Superior temporal gyrus (tissue), 1 donor: ENCODE data around the gene GLB1L2.

ENCODE experiments used
- DNase-seq: peaks from one replicate; pipeline ENCODE4 v3.0.0-alpha.2; 2016; ENCODE audit errors: extremely low spot score

The GLB1L2 gene

GRCh38 chr11:134386945-134387344 is 55.2 kb downstream of the GLB1L2 start:
- DNase-seq = no peak

DNA sequence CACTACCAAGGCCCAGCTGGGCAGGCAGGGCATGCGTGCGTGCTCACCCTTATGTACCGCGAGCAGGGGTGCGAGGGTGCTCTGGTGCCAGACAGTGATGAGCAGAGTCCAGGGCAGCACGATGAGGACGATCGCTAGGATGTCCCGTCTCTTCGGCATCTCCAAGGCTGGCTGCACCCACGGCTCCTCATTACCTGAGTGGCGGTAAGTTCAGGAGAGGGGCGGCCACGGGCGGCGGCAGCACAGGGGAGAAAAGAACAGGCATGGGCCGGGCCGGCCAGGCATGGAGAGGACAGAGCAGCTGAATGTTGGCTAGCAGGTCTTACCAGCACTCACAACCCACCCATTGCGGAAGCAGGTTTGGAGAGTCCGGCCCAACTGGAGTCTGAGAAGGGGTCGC is 55.7 kb downstream of the GLB1L2 start:
- no peak for DNase-seq

DNA sequence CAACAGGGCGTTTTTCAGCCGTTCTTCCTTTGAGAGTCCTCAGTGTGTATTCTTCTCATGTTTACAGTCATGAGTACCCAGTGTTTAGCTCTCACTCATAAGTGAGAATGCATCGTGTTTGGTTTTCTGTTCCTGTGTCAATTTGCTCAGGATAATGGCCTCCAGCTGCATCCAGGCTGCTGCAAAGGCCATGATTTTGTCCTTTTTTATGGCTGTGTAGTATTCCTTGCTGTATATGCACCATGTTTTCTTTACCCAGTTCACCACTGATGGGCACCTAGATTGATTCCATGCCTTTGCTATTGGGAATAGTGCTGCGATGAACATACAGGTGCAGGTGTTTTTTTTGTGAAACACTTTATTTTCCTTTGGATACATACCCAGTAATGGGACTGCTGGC is 56.8 kb downstream of the GLB1L2 start:
- no peak for DNase-seq

GRCh38 chr11:134389464-134390180 is 57.8 kb downstream of the GLB1L2 start:
- no peak for DNase-seq

GRCh38 chr11:134390706-134391569 is 59.1 kb downstream of the GLB1L2 start:
- DNase-seq = no peak

GRCh38 chr11:134391656-134392055 is 59.9 kb downstream of the GLB1L2 start:
- no peak for DNase-seq

DNA sequence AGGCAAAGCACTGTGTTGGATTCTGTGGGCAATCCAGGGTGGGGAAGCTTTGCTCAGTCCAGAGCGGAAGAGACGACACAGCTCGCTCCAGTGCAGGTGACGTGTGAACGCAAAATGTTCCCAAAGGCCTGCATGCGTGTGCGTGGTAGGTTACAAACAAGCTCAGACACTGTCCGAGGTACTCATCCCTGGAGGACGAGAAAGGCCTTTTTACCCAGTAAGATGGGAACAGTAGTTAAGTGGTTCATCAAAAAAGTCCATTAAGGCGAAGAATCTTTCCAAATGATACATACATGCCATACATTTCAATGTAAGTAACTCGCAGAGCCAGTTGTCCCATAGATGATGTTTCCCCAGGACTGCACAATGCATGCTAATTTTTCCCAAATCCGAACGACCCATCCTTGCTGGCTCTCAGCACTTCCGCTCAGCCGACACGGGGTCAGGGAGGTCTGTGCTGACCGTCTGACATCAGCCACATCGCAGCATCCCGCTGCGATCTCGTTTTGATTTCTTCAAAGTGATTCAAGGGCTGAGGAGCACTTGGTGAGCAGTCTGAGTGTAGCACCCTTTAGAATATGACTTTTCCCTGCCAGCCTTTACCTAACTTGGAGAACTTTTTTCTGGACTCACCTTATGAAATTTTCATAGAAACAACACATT is 61.3 kb downstream of the GLB1L2 start:
- no peak for DNase-seq

DNA sequence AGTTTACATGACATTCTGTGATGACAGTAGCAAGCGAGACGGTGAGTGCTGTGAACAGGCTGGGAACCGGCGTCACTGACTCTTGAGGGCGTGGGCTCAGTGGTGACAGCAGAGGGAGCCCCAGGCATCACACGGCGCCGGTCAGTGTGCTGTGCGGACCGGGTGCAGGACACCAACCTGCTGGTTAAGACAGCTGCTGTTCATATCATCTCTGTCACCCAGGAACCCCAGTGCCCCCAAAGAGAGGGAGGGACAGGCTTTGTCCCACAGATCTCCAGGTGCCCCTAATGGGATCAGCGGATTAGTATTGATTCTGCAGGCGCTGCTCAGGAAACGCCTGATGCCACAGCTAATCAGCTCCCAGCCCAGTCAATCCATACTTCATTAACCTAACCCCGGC is 61.9 kb downstream of the GLB1L2 start:
- DNase-seq = peak; percentile 81

DNA sequence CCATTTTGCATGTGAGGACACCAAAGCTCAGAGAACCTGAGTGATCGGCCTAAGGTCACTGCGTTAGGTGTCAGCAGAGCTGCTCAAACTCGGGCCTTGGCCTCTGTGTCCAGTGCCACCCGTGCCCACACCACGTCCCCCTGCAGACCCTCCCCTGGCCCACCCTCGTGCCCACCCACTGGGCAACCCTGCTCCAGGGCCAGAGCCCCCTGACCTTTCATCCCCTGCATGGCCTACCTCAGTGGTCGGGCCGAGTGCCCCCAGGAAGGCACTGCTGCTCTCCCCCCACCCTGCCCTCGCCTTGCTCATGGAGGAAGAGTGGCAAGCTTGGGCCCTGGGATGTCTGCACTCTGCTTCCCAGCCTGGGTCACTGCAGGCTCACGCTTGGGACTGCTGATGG is 62.5 kb downstream of the GLB1L2 start:
- DNase-seq = no peak

GRCh38 chr11:134395002-134395401 is 63.2 kb downstream of the GLB1L2 start:
- DNase-seq = no peak

DNA sequence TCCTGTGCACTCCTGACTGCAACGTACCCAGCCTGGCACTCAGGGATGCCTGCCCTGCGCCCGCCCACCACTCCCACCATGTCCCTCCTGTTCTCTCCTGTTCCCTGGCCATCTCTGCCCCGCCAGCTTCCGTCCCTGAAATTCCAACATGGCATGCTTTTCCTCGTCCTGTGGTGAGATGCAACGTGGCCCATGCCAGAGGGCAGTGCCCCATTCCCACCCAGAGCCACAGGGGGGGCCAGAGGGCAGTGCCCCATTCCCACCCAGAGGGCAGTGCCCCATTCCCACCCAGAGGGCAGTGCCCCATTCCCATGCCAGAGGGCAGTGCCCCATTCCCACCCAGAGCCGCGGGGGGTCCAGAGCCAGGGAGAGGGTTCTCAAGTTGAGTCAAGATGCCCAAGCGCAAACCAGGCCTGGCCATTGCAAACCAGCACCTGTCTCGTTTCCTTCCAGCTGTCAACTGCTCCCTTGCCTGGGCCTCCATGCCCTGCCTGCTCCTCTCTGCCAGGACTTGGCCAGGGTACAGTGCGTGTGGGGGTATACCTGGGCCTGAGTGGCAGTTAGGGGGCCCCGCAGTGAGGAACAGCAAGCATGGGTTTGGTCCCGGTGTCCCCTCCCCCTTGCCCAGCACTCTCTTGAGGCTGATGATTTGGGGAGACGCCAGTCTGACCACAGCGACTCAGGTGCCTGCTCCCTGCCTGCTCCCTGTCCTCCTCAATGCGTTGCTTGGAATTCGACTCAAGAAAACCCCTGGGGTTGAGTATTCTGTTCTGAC is 65.7 kb downstream of the GLB1L2 start:
- no peak for DNase-seq

- DNase-seq = peak; percentile 94
Measured at GRCh38 chr11:134398079-134398444, 66.3 kb downstream of the GLB1L2 start.

GRCh38 chr11:134398644-134399292 is 67.0 kb downstream of the GLB1L2 start:
- DNase-seq = peak; percentile 62

- no peak for DNase-seq
Measured at GRCh38 chr11:134399293-134399654, 67.5 kb downstream of the GLB1L2 start.

DNA sequence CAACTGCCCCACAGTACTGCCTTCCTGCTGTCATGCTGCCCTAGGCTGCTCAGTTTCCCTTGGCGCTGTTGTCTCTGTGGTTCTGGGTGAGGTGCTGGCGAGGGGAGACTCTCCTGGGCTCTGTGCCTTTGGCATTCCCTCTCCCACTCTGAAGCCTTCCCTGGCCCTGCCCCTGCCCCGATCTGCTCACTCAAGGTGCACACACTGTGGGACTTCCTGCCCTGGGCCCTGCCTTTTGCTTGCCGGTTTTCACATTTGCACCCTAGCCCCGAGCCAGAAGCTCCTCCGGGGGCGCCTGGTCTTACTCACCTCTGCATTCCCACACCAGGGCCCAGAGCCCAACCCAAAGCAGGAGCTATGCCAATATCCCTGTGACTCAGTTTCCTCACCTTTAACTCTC is 68.2 kb downstream of the GLB1L2 start:
- DNase-seq = no peak

- no peak for DNase-seq
Measured at GRCh38 chr11:134401825-134402809, 70.3 kb downstream of the GLB1L2 start.

DNA sequence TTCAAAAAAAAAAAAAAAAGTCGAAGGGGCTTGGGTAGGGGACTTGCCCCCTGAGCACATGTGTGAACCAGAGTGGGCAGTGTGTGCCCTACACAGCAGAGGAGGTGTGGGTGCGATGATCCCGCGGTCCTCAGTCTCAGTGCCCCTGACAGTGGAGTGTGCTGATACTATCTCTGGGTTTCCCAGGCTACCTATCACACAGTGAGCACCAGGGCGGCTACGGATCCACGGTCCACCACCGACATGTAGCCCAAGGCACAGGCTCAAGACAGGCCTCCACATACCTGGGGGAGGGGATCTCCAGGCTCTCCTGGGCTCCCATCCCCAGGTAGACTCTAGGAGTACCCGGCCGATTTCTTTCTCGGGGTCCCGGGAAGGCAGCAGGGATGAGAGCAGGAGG is 71.1 kb downstream of the GLB1L2 start:
- no peak for DNase-seq

DNA sequence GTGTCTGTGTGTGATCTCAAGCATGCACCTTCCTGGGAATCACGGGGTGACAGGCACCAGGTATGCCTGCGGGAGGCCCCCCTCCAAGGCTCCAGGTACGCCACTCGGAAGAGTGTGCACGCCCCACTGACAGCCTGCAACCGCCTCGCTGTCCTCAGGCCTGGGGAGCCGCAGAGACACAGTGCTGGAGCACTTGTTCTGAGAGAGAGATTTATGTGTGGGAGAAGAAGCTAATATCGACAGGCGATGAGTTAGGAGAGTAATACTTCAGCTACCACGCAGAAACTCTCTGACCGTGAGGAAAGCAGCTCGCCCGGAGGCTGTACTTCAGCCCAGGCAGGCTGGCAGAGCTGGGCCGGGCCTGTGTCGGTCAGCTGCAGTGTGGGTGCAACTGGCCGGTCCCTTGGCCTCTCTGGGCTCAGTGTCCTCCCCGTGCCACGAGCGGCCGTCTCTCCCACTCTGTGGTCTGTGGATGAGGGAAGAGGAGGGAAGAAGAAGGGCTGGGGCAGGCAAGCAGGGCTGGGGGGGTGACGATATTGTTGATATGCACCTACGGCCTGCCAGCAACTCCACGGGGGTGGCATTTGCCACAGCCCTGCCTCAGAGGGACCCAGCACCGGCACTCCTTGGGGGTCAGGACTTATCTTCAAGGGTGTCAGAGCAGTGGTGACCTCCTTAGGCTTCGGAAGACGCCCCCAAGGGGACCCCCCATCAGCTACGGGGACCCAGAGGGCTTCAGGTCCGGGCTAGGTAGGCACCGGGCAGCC is 73.0 kb downstream of the GLB1L2 start:
- no peak for DNase-seq

DNA sequence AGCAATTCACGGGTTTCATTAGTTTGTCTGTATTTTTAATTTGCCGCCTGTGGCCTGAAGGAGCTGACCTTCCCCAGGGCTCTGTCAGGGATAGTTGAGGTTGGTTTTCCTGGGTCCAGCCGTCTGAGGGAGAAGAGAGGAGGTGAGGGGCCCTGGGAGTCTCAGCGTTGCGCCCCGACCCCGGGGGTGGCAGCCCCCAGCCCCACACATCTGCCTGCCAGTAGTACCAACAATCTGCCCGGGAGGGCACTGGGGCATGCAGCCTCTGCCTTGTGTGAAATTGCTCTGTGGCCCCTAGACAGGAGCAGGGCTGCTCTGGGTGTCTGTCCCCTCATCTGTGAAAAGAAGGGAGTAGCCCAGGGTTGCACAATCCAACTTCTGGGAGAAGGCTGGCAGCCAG is 73.6 kb downstream of the GLB1L2 start:
- no peak for DNase-seq

DNA sequence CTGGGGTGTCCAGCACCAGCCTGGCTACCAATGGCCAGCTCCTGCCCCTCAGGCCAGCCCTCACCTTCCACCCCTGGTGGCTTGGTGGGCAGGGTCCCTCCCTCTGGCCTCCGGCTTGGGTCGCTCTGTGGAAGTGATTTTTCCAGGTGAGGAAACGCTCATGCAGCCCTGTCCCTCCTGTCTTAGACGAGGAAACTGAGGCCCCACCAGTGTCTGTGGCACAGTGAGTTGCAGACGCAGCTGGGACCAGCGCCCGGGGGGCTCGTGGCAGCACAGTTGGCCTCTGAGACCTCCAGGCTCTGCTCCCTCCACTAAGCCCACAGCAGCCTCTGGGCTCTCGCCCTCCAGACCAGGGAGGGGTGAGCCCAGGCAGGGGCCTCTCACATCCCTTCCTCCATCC is 74.1 kb downstream of the GLB1L2 start:
- DNase-seq = no peak
